ENCODE results near the gene ESR1. TPM values are rescaled to one million over a fixed set of nuclear protein-coding genes. Genes with fewer than 3 reads are reported as not detected.

ESR1 gene
- total RNA-seq (2014; rRNA removed; shearing (Covaris generic)) (0.06 TPM in 1 of 2 replicates, not detected in the other), total RNA-seq (2022) (not detected in 2 replicates), Bru-seq, nascent RNA (percentile 3 among the genes with signal in this experiment), BruChase-seq, experiment 1, labeled RNA remaining after a 6-hour chase (percentile 3 among the genes with signal in this experiment), BruChase-seq, experiment 2, labeled RNA remaining after a 2-hour chase (percentile 4 among the genes with signal in this experiment)
- long read RNA-seq, partial matches to known transcripts: 0 of 2 reads
- long read RNA-seq, other reads (novel, unspliced or antisense): 2 of 2 reads

- DNase-seq (ENCODE audit: low spot score): no peak
- Histone ChIP-seq H3K36me3 (ENCODE audit: insufficient read depth, low read length) (no peaks in the 10 kb centered on the region), H3K79me2 (ENCODE audit: insufficient read depth, low read depth, low read length) (no peaks in the 10 kb centered on the region), H3K9me3 (ENCODE audit: low read length) (no peaks in the 10 kb centered on the region), H2AFZ (ENCODE audit: low read length) (no peak within 1 kb of the TSS), H3K9me2 (ENCODE audit: insufficient read depth, low read length) (no peaks in the 10 kb centered on the region), H3K27ac (ENCODE audit: low read depth, low read length, poor library complexity, severe bottlenecking) (no peak within 1 kb of the TSS), H4K20me1 (ENCODE audit: insufficient read depth, low read length) (no peaks in the 10 kb centered on the region), H3K4me3 (ENCODE audit: low read depth, low read length, poor library complexity, severe bottlenecking) (no peak within 1 kb of the TSS), H3K4me1 (ENCODE audit: insufficient read depth, low read length, poor library complexity, severe bottlenecking) (no peaks in the 10 kb centered on the region), H3K4me2 (ENCODE audit: low read length) (no peak within 1 kb of the TSS)
- ChIA-PET POLR2A (no interaction called here), CTCF (ENCODE audit: unreplicated experiment) (no interaction called here)
- TF ChIP-seq EZH2phosphoT487 (IDR thresholded peaks at IDR 0.05; ENCODE audit: borderline replicate concordance, low read depth, low read length) (no peak), CTCF (conservative IDR thresholded peaks at IDR 0.05; ENCODE audit: low read length) (no peak)
- intact Hi-C loops (cut with micrococcal nuclease; ENCODE audit: unreplicated experiment): no loop called here
- BruUV-seq (replicated peaks): no TSS peak
These were observed at the start of gene ESR1 for GRCh38 chr6:151807513-151808370. TSS of gene ESR1 (plus strand) at chr6:151807682. CDS start at chr6:151807913, 231 bp downstream.

- Histone ChIP-seq H3K27ac (ENCODE audit: low read depth, low read length, poor library complexity, severe bottlenecking) (no peak overlapping the region), H3K4me1 (ENCODE audit: insufficient read depth, low read length, poor library complexity, severe bottlenecking) (no peaks in the 10 kb centered on the region), H3K4me3 (ENCODE audit: low read depth, low read length, poor library complexity, severe bottlenecking) (no peak overlapping the region), H4K20me1 (ENCODE audit: insufficient read depth, low read length) (no peaks in the 10 kb centered on the region), H2AFZ (ENCODE audit: low read length) (no peak overlapping the region), H3K9me2 (ENCODE audit: insufficient read depth, low read length) (no peaks in the 10 kb centered on the region), H3K79me2 (ENCODE audit: insufficient read depth, low read depth, low read length) (no peaks in the 10 kb centered on the region), H3K9me3 (ENCODE audit: low read length) (no peaks in the 10 kb centered on the region), H3K4me2 (ENCODE audit: low read length) (no peak overlapping the region), H3K36me3 (ENCODE audit: insufficient read depth, low read length) (no peaks in the 10 kb centered on the region)
- POLR2A ChIA-PET: no interaction called here
- CTCF ChIA-PET (ENCODE audit: unreplicated experiment): no interaction called here
- intact Hi-C loops (cut with micrococcal nuclease; ENCODE audit: unreplicated experiment): no loop called here
- DNase-seq (ENCODE audit: low spot score): no peak
- BruUV-seq (replicated peaks): no TSS peak
- TF ChIP-seq EZH2phosphoT487 (IDR thresholded peaks at IDR 0.05; ENCODE audit: borderline replicate concordance, low read depth, low read length) (no peak), CTCF (conservative IDR thresholded peaks at IDR 0.05; ENCODE audit: low read length) (no peak)
These were observed 47.0 kb upstream of the ESR1 start for GRCh38 chr6:151760486-151760885.

- no peak overlapping the region for H3K27ac ChIP-seq (ENCODE audit: low read depth, low read length, poor library complexity, severe bottlenecking)
- no peak overlapping the region for H3K4me2 ChIP-seq (ENCODE audit: low read length)
- no peaks in the 10 kb centered on the region for H3K79me2 ChIP-seq (ENCODE audit: insufficient read depth, low read depth, low read length)
- TF ChIP-seq EZH2phosphoT487 (IDR thresholded peaks at IDR 0.05; ENCODE audit: borderline replicate concordance, low read depth, low read length) (no peak), CTCF (conservative IDR thresholded peaks at IDR 0.05; ENCODE audit: low read length) (no peak)
- no peak for DNase-seq (ENCODE audit: low spot score)
- no peaks in the 10 kb centered on the region for H3K9me3 ChIP-seq (ENCODE audit: low read length)
- H3K4me1 ChIP-seq (ENCODE audit: insufficient read depth, low read length, poor library complexity, severe bottlenecking): no peaks in the 10 kb centered on the region
- BruUV-seq (replicated peaks): no TSS peak
- no peak overlapping the region for H3K4me3 ChIP-seq (ENCODE audit: low read depth, low read length, poor library complexity, severe bottlenecking)
- no peaks in the 10 kb centered on the region for H4K20me1 ChIP-seq (ENCODE audit: insufficient read depth, low read length)
- H3K36me3 ChIP-seq (ENCODE audit: insufficient read depth, low read length): no peaks in the 10 kb centered on the region
- no peak overlapping the region for H2AFZ ChIP-seq (ENCODE audit: low read length)
- no peaks in the 10 kb centered on the region for H3K9me2 ChIP-seq (ENCODE audit: insufficient read depth, low read length)
- POLR2A ChIA-PET: no interaction called here
- CTCF ChIA-PET (ENCODE audit: unreplicated experiment): no interaction called here
- intact Hi-C loops (cut with micrococcal nuclease; ENCODE audit: unreplicated experiment): no loop called here
These were observed 45.6 kb upstream of the ESR1 start for GRCh38 chr6:151761851-151762250.
